GM12865 (cell line): ENCODE measurements around the gene EXOC4.

ENCODE experiments used
- DNase-seq: peaks from one replicate; pipeline ENCODE4 v3.0.0; 2010; ENCODE audit warnings: low read depth
- H3K4me3 ChIP-seq: 2 replicates; pipeline ENCODE4 v1.5.1; 2011; ENCODE audit warnings: mild to moderate bottlenecking, low read depth, low read length, control low read depth
- CTCF ChIP-seq: IDR thresholded peaks from 2 replicates; pipeline ENCODE4 v1.5.1; 2011; ENCODE audit warnings: low read length, control low read depth, low read depth, inconsistent platforms; ENCODE audit not compliant: insufficient read depth; ENCODE audit errors: missing control alignments

EXOC4 gene

GRCh38 chr7:133795068-133795665 lies 542.3 kb downstream of the EXOC4 start:
- TF ChIP-seq CTCF: no peak
- no peak for DNase-seq
- H3K4me3 ChIP-seq: no peak overlapping the region

DNA sequence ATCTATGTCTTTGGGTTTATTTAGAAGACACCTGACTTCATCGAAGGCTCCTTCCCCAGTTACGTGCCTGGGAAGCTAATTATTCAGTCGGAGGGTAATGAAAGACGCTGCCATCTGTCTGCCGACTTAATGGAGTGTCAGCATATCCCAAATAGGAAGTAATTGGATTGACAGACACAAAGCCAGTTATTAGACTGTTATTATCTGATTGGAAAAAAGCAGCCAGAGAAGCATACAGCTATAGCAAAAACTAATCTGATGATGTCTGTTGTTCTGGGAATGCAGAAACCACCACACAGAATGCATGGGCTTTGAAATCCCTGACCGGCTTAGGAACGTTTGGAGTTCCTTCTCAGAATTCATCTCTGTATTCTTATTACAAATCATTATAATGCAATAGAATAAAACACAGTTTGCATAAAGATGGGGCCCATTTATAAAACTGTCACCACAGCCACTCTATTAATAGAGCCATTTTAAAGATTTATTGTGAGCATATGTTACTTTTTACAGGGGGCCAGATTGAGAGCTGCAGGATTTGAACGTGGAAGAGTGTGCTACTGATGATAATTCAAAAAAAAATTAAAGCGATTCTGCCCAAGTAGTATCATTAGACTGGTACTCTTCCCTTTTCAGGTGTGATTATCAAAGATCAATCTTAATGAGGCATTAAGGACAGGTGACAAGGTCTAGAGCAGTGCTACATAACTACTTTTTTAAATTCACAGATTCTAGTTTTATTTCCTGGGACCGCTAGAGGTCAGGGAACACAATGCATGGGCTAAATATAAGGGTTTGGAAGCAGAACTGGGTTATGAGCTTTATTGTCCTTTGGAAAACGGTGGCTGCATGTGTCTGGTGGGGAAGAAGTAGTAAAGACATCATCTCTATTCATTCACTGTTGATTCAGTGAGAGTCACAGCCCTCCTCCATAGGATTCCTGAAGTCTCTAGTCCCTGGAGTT lies 544.2 kb downstream of the EXOC4 start:
- no peak for TF ChIP-seq CTCF
- H3K4me3 ChIP-seq: no peak overlapping the region
- DNase-seq: no peak

GRCh38 chr7:133797818-133798520 lies 545.1 kb downstream of the EXOC4 start:
- DNase-seq: no peak
- no peak overlapping the region for H3K4me3 ChIP-seq
- TF ChIP-seq CTCF: no peak

DNA sequence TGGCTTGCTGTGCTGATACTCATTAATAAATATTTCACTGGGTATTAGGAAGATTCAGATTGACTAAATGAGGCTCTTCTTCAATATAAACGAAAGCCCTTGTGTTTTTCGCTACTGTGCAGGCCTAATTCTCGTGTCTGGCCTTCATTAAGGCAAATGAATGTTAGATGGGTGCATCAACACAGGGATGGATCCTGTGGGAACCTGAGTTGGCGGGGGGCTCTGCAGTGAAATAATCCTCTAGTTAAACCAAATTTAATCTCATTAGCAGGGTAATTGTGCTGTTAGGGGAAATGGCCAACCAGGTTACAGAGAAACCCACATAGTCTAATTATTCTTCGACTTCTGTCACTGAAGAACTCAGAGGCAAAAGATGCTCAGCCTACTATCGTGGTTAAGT lies 548.5 kb downstream of the EXOC4 start:
- H3K4me3 ChIP-seq: no peak overlapping the region
- TF ChIP-seq CTCF: no peak
- DNase-seq: no peak

GRCh38 chr7:133804127-133804526 lies 551.2 kb downstream of the EXOC4 start:
- TF ChIP-seq CTCF: no peak
- peak; percentile 16 for DNase-seq
- no peak overlapping the region for H3K4me3 ChIP-seq

GRCh38 chr7:133805426-133805825 lies 552.5 kb downstream of the EXOC4 start:
- no peak for TF ChIP-seq CTCF
- H3K4me3 ChIP-seq: no peak overlapping the region

More at GRCh38 chr7:133805426-133805825, 552.5 kb downstream of the EXOC4 start:
- DNase-seq: no peak
